IMR-90 (cell line): ENCODE results near the gene HSH2D. TPM values are rescaled to one million over a fixed set of nuclear protein-coding genes. Genes with fewer than 3 reads are reported as not detected.

Experiments
- ATAC-seq: fragments of 200-7000 bp; cut with Tn5 transposase; 2 replicates; pipeline ENCODE4 v1.9.1; 2020; ENCODE audit warnings: low read depth, mild to moderate bottlenecking, moderate library complexity
- BruUV-seq: library from RNA; stranded (reverse); fragments of 400-500 nt; replicated peaks from 2 replicates; lab custom pipeline; 2021; lab: Mats Ljungman, UMichigan
- CTCF ChIA-PET: fragments of 300-600 bp; formaldehyde crosslinking; extraction: SDS; loops from one replicate; lab custom pipeline; 2021; ENCODE audit warnings: antibody characterized with exemption; lab: Yijun Ruan, JAX
- POLR2A ChIA-PET: fragments of 300-600 bp; sonication (Branson Sonifier 250); formaldehyde crosslinking; loops from one replicate; lab custom pipeline; 2022; ENCODE audit warnings: antibody characterized with exemption; ENCODE audit not compliant: unreplicated experiment; lab: Charles Lee
- DNase-seq: peaks from one replicate; pipeline ENCODE4 v3.0.0; 2013
- H2AFZ ChIP-seq: replicated peaks from 2 replicates; pipeline ENCODE3; 2013; ENCODE audit warnings: low read length, mild to moderate bottlenecking; ENCODE audit not compliant: poor library complexity
- H2AK5ac ChIP-seq: 2 replicates; pipeline ENCODE4 v1.6.1; 2013; ENCODE audit warnings: low read depth, low read length, inconsistent platforms
- H2AK9ac ChIP-seq: replicated peaks from 2 replicates; pipeline ENCODE3; 2013; ENCODE audit warnings: mild to moderate bottlenecking, low read depth, low read length, moderate library complexity; ENCODE audit not compliant: poor library complexity
- H2BK120ac ChIP-seq: 2 replicates; pipeline ENCODE4 v1.6.1; 2013; ENCODE audit warnings: low read depth, low read length, inconsistent platforms
- H2BK15ac ChIP-seq: 3 replicates; pipeline ENCODE4 v1.6.1; 2013; ENCODE audit warnings: low read depth, low read length, inconsistent platforms
- H2BK20ac ChIP-seq: 2 replicates; pipeline ENCODE4 v1.6.1; 2013; ENCODE audit warnings: low read depth, mild to moderate bottlenecking, inconsistent platforms, low read length, moderate library complexity
- H2BK5ac ChIP-seq: 2 replicates; pipeline ENCODE4 v1.6.1; 2013; ENCODE audit warnings: mild to moderate bottlenecking, low read depth, low read length, inconsistent platforms; ENCODE audit not compliant: poor library complexity, severe bottlenecking
- H3K14ac ChIP-seq: replicated peaks from 2 replicates; pipeline ENCODE4 v1.6.1; 2013; ENCODE audit warnings: low read depth, low read length, inconsistent platforms
- H3K18ac ChIP-seq: 2 replicates; pipeline ENCODE4 v1.6.1; 2013; ENCODE audit warnings: low read depth, low read length, control low read depth
- H3K23ac ChIP-seq: 2 replicates; pipeline ENCODE4 v1.6.1; 2013; ENCODE audit warnings: low read depth, low read length, inconsistent platforms
- H3K27ac ChIP-seq: 2 replicates; pipeline ENCODE4 v1.5.1; 2013; ENCODE audit warnings: mild to moderate bottlenecking, control low read depth, low read length; ENCODE audit not compliant: insufficient read depth
- H3K27me3 ChIP-seq: 2 replicates; pipeline ENCODE4 v1.6.1; 2013; ENCODE audit warnings: low read length; ENCODE audit not compliant: control insufficient read depth, insufficient read depth
- H3K36me3 ChIP-seq: 2 replicates; pipeline ENCODE4 v1.6.1; 2013; ENCODE audit warnings: low read length, mixed read lengths; ENCODE audit not compliant: control insufficient read depth, insufficient read depth
- H3K4ac ChIP-seq: 2 replicates; pipeline ENCODE4 v1.6.1; 2013; ENCODE audit warnings: low read depth, low read length, inconsistent platforms
- H3K4me1 ChIP-seq: 2 replicates; pipeline ENCODE4 v1.6.1; 2013; ENCODE audit warnings: low read length, mixed read lengths; ENCODE audit not compliant: control insufficient read depth, insufficient read depth
- H3K4me2 ChIP-seq: 2 replicates; pipeline ENCODE4 v1.6.1; 2013; ENCODE audit warnings: low read depth, mild to moderate bottlenecking, control low read depth, low read length, moderate library complexity
- H3K4me3 ChIP-seq: 2 replicates; pipeline ENCODE4 v1.5.1; 2013; ENCODE audit warnings: low read depth, mild to moderate bottlenecking, control low read depth, low read length, moderate library complexity; ENCODE audit not compliant: insufficient read depth
- H3K56ac ChIP-seq: 2 replicates; pipeline ENCODE4 v1.6.1; 2013; ENCODE audit warnings: low read length, inconsistent platforms; ENCODE audit not compliant: insufficient read depth; ENCODE audit errors: extremely low read depth
- H3K79me1 ChIP-seq, 2 experiments: 2 replicates each; pipeline ENCODE4 v1.6.1; 2013; ENCODE audit warnings: low read length in 2 of 2, inconsistent platforms in 1 of 2, low read depth in 1 of 2
- H3K9ac ChIP-seq: 2 replicates; pipeline ENCODE4 v1.6.1; 2013; ENCODE audit warnings: low read depth, low read length, control low read depth
- H3K9me1 ChIP-seq: 2 replicates; pipeline ENCODE4 v1.6.1; 2013; ENCODE audit warnings: low read length, inconsistent platforms; ENCODE audit not compliant: insufficient read depth
- H3K9me3 ChIP-seq: 2 replicates; pipeline ENCODE4 v1.6.1; 2013; ENCODE audit warnings: low read length; ENCODE audit not compliant: control insufficient read depth, insufficient read depth
- H4K20me1 ChIP-seq: 2 replicates; pipeline ENCODE4 v1.6.1; 2013; ENCODE audit warnings: low read length, inconsistent platforms; ENCODE audit not compliant: insufficient read depth
- H4K5ac ChIP-seq: 2 replicates; pipeline ENCODE4 v1.6.1; 2013; ENCODE audit warnings: mild to moderate bottlenecking, low read depth, low read length, control low read depth
- H4K8ac ChIP-seq, 2 experiments: 2 replicates each; pipeline ENCODE4 v1.6.1; 2013; ENCODE audit warnings: low read depth in 2 of 2, low read length in 2 of 2, control low read depth in 1 of 2, inconsistent platforms in 1 of 2
- H4K91ac ChIP-seq: 2 replicates; pipeline ENCODE4 v1.6.1; 2013; ENCODE audit warnings: low read depth, low read length, inconsistent platforms; ENCODE audit not compliant: insufficient read depth
- WGBS, 2 experiments: methylation state at CpG; one replicate each; pipeline versions ENCODE4 v1.1.5 to v1.1.7; 2013; ENCODE audit warnings: missing lambda C conversion rate in 2 of 2; ENCODE audit not compliant: insufficient read length in 1 of 2; ENCODE audit errors: extremely low coverage in 2 of 2; 5-methylcytosine and 5-hydroxymethylcytosine counted together
- dilution Hi-C: fragments of 300-500 bp; cut with HindIII; formaldehyde crosslinking; loops from one replicate; pipeline ENCODE4 v1.14.3; 2018; ENCODE audit warnings: low sequenced_read_pairs; ENCODE audit not compliant: unreplicated experiment
- in situ Hi-C: fragments of 300-500 bp; cut with MboI; formaldehyde crosslinking; loops from 3 replicates; pipeline ENCODE4 v1.14.3; 2019; ENCODE audit warnings: low sequenced_read_pairs, inconsistent platforms, mixed read lengths
- intact Hi-C: fragments of 100-400 bp; cut with micrococcal nuclease; formaldehyde crosslinking; loops from 2 replicates; pipeline ENCODE4 v1.10.0; 2022
- polyA plus RNA-seq, 3 experiments: library from polyadenylated mRNA; depleted of rRNA; stranded (reverse); fragments of >200 nt; gene quantifications; 2 replicates each; pipeline ENCODE4 v1.2.3, GENCODE V29; 2012; ENCODE audit warnings: low replicate concordance in 1 of 3
- total RNA-seq: library from RNA; depleted of rRNA; stranded (reverse); fragments of >200 nt; gene quantifications from 2 replicates; pipeline ENCODE4 v1.2.3, GENCODE V29; 2012
- TF ChIP-seq, protein P1 (sequence below): conservative IDR thresholded peaks from 2 replicates; pipeline ENCODE4 v1.5.1; 2012; ENCODE audit warnings: mild to moderate bottlenecking, low read depth, low read length, improper control_type of control experiment
- TF ChIP-seq, protein P2 (sequence below): fragments of 150-350 bp; IDR thresholded peaks from 2 replicates; pipeline ENCODE4 v1.6.1; 2017; ENCODE audit warnings: mild to moderate bottlenecking, antibody characterized with exemption, low read length, low read depth

The HSH2D gene
- total and polyA plus RNA-seq, 2 of the 4 experiments (the other 2 are of a cell fraction) = not detected

DNA sequence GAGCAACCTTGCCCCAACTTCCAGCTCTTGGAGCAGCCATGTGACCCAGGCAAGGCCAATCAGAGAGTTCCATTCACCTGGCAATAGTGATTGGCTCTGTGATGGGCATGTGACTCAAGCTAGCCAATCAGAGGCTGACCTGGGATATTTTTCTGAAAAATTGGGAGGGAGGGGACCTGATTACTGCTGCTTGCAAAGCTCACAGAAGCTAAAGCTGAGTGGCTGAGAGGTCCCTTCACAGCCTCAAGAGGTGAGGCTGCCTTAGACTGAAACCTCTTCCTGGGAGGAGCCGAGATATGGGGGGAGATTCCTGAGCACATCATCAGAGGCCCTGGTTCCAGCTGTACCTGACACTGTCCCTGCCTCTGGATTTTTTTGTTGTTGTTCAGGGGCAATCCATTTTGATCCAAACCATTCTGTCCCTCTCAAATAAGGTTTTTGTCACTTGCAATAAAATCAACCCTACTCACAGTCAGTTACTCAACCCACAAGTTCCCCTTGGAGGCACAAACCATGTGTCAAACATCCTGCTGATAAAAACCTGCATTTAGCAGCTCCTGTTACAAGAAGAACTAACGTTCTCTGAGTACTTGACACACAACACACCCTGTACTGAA, 25.1 kb downstream of the HSH2D start:
- Histone ChIP-seq H3K27me3 (no peaks in the 10 kb centered on the region; the same call in 1 of the 2 replicates), H4K20me1 (no peaks in the 10 kb centered on the region), H3K9me1 (no peaks in the 10 kb centered on the region), H2BK20ac (no peak overlapping the region), H3K36me3 (no peaks in the 10 kb centered on the region), H4K8ac (no peak overlapping the region), H2AK5ac (no peak overlapping the region), H3K4me1 (no peaks in the 10 kb centered on the region), H3K9ac (no peak overlapping the region), H2BK5ac (no peak overlapping the region), H2AFZ (peak overlapping the region; percentile 58), H3K56ac (no peak overlapping the region), H3K18ac (no peak overlapping the region), H3K4me3 (no peak overlapping the region), H4K91ac (no peak overlapping the region), H3K9me3 (no peaks in the 10 kb centered on the region), H3K27ac (no peak overlapping the region), H3K79me1 (no peaks in the 10 kb centered on the region), H2BK120ac (no peak overlapping the region), H3K23ac (no peak overlapping the region), H3K4me2 (no peak overlapping the region), H3K14ac (no peak overlapping the region), H4K5ac (no peak overlapping the region), H2AK9ac (no peak overlapping the region), H2BK15ac (no peak overlapping the region), H3K4ac (no peak overlapping the region)
- dilution Hi-C loops = no loop called here
- ChIA-PET POLR2A (no interaction called here), CTCF (no interaction called here)
- TF ChIP-seq, protein P1, sequence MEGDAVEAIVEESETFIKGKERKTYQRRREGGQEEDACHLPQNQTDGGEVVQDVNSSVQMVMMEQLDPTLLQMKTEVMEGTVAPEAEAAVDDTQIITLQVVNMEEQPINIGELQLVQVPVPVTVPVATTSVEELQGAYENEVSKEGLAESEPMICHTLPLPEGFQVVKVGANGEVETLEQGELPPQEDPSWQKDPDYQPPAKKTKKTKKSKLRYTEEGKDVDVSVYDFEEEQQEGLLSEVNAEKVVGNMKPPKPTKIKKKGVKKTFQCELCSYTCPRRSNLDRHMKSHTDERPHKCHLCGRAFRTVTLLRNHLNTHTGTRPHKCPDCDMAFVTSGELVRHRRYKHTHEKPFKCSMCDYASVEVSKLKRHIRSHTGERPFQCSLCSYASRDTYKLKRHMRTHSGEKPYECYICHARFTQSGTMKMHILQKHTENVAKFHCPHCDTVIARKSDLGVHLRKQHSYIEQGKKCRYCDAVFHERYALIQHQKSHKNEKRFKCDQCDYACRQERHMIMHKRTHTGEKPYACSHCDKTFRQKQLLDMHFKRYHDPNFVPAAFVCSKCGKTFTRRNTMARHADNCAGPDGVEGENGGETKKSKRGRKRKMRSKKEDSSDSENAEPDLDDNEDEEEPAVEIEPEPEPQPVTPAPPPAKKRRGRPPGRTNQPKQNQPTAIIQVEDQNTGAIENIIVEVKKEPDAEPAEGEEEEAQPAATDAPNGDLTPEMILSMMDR = no peak
- TF ChIP-seq, protein P2, sequence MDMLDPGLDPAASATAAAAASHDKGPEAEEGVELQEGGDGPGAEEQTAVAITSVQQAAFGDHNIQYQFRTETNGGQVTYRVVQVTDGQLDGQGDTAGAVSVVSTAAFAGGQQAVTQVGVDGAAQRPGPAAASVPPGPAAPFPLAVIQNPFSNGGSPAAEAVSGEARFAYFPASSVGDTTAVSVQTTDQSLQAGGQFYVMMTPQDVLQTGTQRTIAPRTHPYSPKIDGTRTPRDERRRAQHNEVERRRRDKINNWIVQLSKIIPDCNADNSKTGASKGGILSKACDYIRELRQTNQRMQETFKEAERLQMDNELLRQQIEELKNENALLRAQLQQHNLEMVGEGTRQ = peak; percentile 90
- in situ Hi-C loops = no loop called here
- intact Hi-C loops = no loop called here
- DNase-seq = peak; percentile 50
- no peak for ATAC-seq
- WGBS, 2 experiments = no CpG with 5 or more reads among the region's 2 CpGs
- BruUV-seq = no TSS peak
